Endothelial cell (in vitro differentiated cells): Measurements from ENCODE around the gene SRSF1. TPM values are rescaled to one million over a fixed set of nuclear protein-coding genes. Genes with fewer than 3 reads are reported as not detected.
A peak's percentile ranks its signal among the peaks of the same experiment; 100 is the strongest.

Experiments used
- DNase-seq: peaks from one replicate; pipeline ENCODE4 v3.0.0; 2021; ENCODE audit warnings: low spot score
- H3K27ac Mint-ChIP-seq: one replicate; pipeline ENCODE4 v1.8.0; 2021; ENCODE audit warnings: mixed read lengths, inconsistent platforms; ENCODE audit not compliant: unreplicated experiment
- H3K27me3 Mint-ChIP-seq: one replicate; pipeline ENCODE4 v1.8.0; 2021; ENCODE audit warnings: mild to moderate bottlenecking, moderate library complexity, mixed read lengths, inconsistent platforms; ENCODE audit not compliant: unreplicated experiment
- H3K36me3 Mint-ChIP-seq: one replicate; pipeline ENCODE4 v1.8.0; 2021; ENCODE audit warnings: mild to moderate bottlenecking, low read depth, mixed read lengths, inconsistent platforms; ENCODE audit not compliant: unreplicated experiment
- H3K4me1 Mint-ChIP-seq: one replicate; pipeline ENCODE4 v1.8.0; 2021; ENCODE audit warnings: mild to moderate bottlenecking, mixed read lengths, inconsistent platforms; ENCODE audit not compliant: unreplicated experiment
- H3K4me3 Mint-ChIP-seq: one replicate; pipeline ENCODE4 v1.8.0; 2021; ENCODE audit warnings: mild to moderate bottlenecking, mixed read lengths, inconsistent platforms; ENCODE audit not compliant: unreplicated experiment
- H3K9me3 Mint-ChIP-seq: one replicate; pipeline ENCODE4 v1.8.0; 2021; ENCODE audit warnings: mixed read lengths, inconsistent platforms; ENCODE audit not compliant: unreplicated experiment
- total RNA-seq: library from RNA; stranded (reverse); fragmentation: NEBNext Ultra II Directional; extraction: Animal tissue kit (Norgen Biotek cat#: 25700); gene quantifications from one replicate; pipeline ENCODE4 v1.2.1, GENCODE V29; 2021; ENCODE audit not compliant: unreplicated experiment
- TF ChIP-seq, protein P1 (sequence below): fragments of 200-600 bp; sonication (generic); IDR thresholded peaks from one replicate; pipeline ENCODE4 v1.5.0; 2021; ENCODE audit warnings: antibody characterized with exemption; ENCODE audit not compliant: unreplicated experiment

The SRSF1 gene
- total RNA-seq, 1 donor from 2014 or later = 201 TPM

DNA sequence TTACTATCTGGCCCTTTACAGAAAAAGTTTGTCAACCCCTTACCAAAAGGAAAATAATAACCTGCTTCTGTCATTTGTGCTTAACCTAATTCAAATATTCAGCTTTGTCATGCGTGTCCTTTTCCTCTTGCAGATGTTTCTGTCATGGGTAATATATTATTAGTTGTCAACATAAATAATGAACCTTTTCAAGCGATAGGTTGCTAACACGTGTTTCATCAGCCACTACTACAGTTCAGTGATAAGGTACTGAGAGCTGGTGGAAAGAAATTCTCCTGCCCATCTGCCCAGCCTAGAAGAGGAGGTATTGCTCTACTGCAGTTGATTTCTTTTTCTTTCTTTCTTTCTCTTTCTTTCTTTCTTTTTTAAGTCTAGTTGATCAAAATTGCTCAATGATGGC lies 12.0 kb upstream of the SRSF1 start:
- Mint-ChIP-seq H3K9me3 (no peaks in the 10 kb centered on the region), H3K27ac (no peak overlapping the region), H3K27me3 (no peaks in the 10 kb centered on the region), H3K36me3 (no peaks in the 10 kb centered on the region), H3K4me1 (no peaks in the 10 kb centered on the region), H3K4me3 (no peak overlapping the region)
- TF ChIP-seq, protein P1, sequence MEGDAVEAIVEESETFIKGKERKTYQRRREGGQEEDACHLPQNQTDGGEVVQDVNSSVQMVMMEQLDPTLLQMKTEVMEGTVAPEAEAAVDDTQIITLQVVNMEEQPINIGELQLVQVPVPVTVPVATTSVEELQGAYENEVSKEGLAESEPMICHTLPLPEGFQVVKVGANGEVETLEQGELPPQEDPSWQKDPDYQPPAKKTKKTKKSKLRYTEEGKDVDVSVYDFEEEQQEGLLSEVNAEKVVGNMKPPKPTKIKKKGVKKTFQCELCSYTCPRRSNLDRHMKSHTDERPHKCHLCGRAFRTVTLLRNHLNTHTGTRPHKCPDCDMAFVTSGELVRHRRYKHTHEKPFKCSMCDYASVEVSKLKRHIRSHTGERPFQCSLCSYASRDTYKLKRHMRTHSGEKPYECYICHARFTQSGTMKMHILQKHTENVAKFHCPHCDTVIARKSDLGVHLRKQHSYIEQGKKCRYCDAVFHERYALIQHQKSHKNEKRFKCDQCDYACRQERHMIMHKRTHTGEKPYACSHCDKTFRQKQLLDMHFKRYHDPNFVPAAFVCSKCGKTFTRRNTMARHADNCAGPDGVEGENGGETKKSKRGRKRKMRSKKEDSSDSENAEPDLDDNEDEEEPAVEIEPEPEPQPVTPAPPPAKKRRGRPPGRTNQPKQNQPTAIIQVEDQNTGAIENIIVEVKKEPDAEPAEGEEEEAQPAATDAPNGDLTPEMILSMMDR = no peak
- DNase-seq = no peak

DNA sequence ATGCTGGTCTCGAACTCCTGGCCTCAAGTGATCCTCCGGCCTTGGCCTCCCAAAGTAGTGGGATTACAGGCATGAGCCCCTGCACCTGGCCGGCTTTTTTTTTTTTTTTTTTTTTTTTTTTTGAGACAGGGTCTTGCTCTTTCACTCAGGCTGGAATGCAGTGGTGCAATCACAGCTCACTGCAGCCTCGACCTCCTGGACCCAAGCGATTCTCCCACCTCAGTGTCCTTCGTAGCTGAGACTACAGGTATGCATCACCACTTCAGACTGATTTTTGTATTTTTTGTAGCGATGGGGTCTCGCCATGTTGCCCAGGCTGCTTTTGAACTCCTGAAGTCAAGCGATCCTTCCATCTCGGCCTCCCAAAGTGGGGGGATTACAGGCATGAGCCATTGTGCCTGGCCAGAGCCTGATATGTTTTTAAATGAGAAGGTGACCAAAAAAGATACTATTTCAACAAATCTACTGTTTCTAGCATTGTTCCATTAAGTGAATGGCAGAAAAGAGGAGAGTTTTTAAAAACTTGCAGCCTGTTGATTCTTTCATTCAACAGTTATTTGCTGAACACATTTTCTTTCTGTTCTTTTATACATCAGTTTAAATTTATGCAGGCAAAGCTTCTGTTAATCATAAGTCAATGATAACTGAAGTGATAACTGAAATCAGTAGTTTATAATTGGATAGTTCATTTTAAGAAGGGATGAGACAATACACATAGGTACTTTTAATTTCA lies 3.2 kb upstream of the SRSF1 start:
- TF ChIP-seq, protein P1 = no peak
- Mint-ChIP-seq H3K4me3 (no peak overlapping the region), H3K9me3 (no peaks in the 10 kb centered on the region), H3K36me3 (peaks cover 11% of the 10 kb centered on the region), H3K4me1 (peaks cover 13% of the 10 kb centered on the region), H3K27ac (no peak overlapping the region), H3K27me3 (peaks cover 15% of the 10 kb centered on the region)
- no peak for DNase-seq

DNA sequence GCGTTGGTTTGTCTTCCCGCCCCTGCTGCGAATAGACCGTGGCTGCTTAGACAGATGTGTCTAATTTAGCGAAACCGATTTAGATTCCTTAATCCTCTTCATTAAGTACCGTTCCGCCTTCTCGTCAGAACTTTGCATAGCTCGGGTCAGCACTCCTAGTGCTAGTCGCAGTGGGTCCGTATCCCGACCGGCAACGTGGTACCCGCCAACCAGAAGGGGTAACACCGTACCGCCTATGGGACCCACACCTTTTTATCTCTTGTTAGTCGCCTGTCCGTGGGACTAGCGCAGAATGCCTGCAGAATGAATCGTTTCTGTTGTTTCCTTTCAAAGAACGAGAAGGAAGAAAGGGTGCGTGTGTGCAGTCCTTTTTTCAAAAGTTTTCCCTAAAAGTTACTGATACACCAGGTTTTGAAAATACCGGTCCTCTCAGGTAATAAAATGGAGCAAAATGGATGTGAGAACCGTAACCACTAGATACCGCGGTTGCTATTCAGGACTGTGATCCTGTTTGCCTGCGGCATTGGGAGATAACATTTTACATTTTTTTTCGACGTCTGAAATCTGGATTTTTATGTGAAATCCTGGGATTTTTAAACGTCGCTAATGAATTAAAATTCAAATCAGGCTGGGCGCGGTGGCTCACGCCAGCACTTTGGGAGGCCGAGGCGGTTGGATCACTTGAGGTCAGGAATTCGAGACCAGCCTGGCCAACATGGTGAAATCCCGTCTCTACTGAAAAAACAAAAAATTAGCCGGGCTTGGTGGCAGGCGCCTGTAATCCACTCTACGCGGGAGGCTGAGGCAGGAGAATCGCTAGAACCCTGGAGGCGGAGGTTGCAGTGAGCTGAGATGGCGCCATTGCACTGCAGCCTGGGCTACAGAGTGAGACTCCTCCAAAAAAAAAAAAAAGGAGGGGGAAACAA lies 998 bp upstream of the SRSF1 start:
- peaks cover 15% of the 10 kb centered on the region for H3K27me3 Mint-ChIP-seq
- peaks cover 18% of the 10 kb centered on the region for H3K4me1 Mint-ChIP-seq
- H3K9me3 Mint-ChIP-seq = no peaks in the 10 kb centered on the region
- H3K36me3 Mint-ChIP-seq = peaks cover 25% of the 10 kb centered on the region
- H3K27ac Mint-ChIP-seq = peak overlapping the region; percentile 98
- TF ChIP-seq, protein P1 = no peak
- DNase-seq = no peak
- H3K4me3 Mint-ChIP-seq = peak overlapping the region; percentile 100

DNA sequence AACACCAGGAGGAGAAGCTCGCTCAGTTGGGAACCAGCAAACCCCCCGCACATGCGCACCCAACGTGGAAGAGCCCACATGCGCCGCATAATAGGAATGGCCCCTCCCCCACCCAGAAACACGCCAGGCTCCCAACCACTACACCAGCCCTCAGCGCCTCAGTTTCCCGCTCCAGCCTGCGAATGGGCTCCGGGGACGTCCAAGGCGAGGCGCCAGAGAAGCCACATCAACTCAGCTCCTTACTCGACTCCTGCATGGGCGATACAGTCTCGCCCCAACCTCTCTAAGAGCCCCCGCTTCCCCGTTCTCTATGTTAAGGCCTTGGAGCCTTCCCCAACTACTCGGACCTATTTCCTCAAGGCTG lies 504 bp downstream of the SRSF1 start:
- DNase-seq = peak; percentile 60
- Mint-ChIP-seq H3K9me3 (no peaks in the 10 kb centered on the region), H3K27ac (peak overlapping the region; percentile 98), H3K4me3 (peak overlapping the region; percentile 100), H3K27me3 (peaks cover 15% of the 10 kb centered on the region), H3K36me3 (peaks cover 32% of the 10 kb centered on the region), H3K4me1 (peaks cover 18% of the 10 kb centered on the region)
- TF ChIP-seq, protein P1 = no peak
